Right renal pelvis (tissue), 4 donors: ENCODE data around the gene TNS4. TPM values are rescaled to one million over a fixed set of nuclear protein-coding genes. Genes with fewer than 3 reads are reported as not detected.

Source experiments
- DNase-seq, 4 donors: peaks; one replicate each; pipeline ENCODE4 v3.0.0-alpha.2; 2013; ENCODE audit warnings: low read depth in 4 of 4, low spot score in 3 of 4, missing footprints in 1 of 4
- polyA plus RNA-seq, 4 donors: library from polyadenylated mRNA; unstranded; fragments of 120-200 nt; gene quantifications; one replicate each; pipeline ENCODE4 v1.2.1, GENCODE V29; 2013; ENCODE audit not compliant: insufficient read length in 4 of 4

TNS4 gene
- polyA plus RNA-seq, 4 donors = 0.14 TPM; not detected in 2

- DNase-seq = no peak
Measured at GRCh38 chr17:40518401-40519088, 17.1 kb upstream of the TNS4 start.

- no peak for DNase-seq
Measured at GRCh38 chr17:40517981-40518380, 16.6 kb upstream of the TNS4 start.

GRCh38 chr17:40517286-40517662, 15.9 kb upstream of the TNS4 start:
- DNase-seq = no peak

GRCh38 chr17:40516581-40517285, 15.3 kb upstream of the TNS4 start:
- DNase-seq = no peak

GRCh38 chr17:40515491-40516041, 14.1 kb upstream of the TNS4 start:
- no peak for DNase-seq

- DNase-seq = no peak
Measured at GRCh38 chr17:40515011-40515410, 13.6 kb upstream of the TNS4 start.

- DNase-seq = no peak
Measured at GRCh38 chr17:40514013-40514875, 12.8 kb upstream of the TNS4 start.

GRCh38 chr17:40511667-40512220, 10.3 kb upstream of the TNS4 start:
- DNase-seq = no peak

GRCh38 chr17:40511136-40511535, 9.7 kb upstream of the TNS4 start:
- DNase-seq = no peak

- no peak for DNase-seq
Measured at GRCh38 chr17:40510328-40510648, 8.9 kb upstream of the TNS4 start.

- DNase-seq = no peak
Measured at GRCh38 chr17:40509626-40510327, 8.4 kb upstream of the TNS4 start.

- no peak for DNase-seq
Measured at GRCh38 chr17:40506786-40507185, 5.4 kb upstream of the TNS4 start.

- no peak for DNase-seq
Measured at GRCh38 chr17:40503154-40503553, 1.7 kb upstream of the TNS4 start.

GRCh38 chr17:40502716-40503115, 1.3 kb upstream of the TNS4 start:
- DNase-seq = no peak

- DNase-seq = no peak
Measured at GRCh38 chr17:40500709-40501108, 714 bp downstream of the TNS4 start.

GRCh38 chr17:40500190-40500589, 1.2 kb downstream of the TNS4 start:
- DNase-seq = no peak

- peak in 1 of 4 donors; percentile 31 for DNase-seq
Measured at GRCh38 chr17:40499551-40500189, 1.8 kb downstream of the TNS4 start.

- DNase-seq = no peak
Measured at GRCh38 chr17:40498281-40499084, 2.9 kb downstream of the TNS4 start.

GRCh38 chr17:40497695-40498094, 3.7 kb downstream of the TNS4 start:
- no peak for DNase-seq
